HG02623 (cell line): ENCODE data around the gene S100A5.

Source experiments
- ATAC-seq: cut with Tn5 transposase; IDR thresholded peaks from one replicate; pipeline ENCODE4 v1.9.1; 2021; ENCODE audit warnings: moderate library complexity; ENCODE audit not compliant: unreplicated experiment

The S100A5 gene

DNA sequence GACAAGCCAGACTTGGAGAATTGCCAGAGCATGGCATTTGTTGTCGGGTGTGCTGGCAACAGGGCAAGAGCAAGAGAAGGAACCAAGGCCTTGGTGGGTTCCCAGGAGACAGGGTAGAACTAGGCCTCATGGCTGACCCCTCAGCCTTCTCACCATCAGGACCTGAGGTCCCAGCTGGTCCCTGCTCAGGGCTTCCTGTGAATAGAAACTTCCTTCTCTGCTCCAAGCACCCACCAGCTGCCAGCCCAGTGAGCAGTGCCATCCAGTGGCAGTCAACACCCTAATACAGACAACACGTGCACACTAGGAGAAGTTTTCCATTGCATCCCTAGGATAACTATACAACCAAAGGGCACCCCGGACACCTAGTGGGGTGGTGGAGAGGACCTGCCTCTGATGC, 27.7 kb downstream of the S100A5 start:
- ATAC-seq = no peak

DNA sequence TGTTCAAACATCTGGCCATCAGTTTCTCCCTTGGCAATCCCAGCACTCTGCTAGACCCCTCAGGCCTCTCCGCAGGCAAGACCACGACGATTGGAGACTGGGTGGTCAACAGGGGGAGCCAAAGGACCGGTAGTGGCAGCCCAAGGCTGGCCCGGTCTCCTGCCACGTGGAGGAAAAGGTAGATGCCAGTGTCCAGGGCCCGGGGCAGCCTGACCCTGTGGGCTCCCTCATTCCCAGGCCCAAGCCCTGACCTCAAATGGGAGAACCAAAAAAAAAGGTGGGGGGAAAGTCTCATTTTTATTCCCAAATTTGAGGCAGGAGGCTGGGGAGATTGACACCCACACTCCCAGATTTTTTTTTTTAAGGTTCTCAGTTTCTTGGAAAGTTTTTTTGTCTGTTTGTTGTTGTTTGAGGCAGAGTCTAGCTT, 29.7 kb downstream of the S100A5 start:
- no peak for ATAC-seq

DNA sequence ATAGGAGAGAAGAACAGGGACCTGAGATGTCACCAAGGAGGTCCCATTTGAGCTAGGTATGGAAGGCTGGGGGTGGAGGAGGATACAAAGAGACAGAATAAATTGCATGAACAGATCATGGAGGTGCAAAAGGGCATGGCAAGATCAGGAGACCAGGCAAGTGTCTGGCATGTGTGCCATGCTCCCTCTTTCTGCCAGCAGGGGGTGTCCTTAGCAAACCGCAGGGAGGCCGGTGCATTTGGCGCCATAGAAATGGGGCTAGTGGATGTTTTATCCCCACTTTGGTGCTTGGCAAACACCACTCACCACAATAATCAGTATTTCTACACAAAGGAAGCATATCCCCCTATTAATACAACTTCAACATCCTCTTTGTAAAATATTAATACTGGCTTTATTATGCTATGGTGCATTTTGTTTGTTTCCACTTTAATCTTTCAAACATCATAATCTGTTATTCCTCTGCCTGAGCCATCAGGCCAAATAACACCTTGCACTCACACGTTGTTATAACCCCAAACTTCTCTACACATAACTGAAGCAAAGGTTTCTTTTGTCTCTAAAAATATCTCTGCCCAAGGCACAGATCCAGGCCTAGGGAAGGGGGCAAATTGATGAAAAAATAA, 30.9 kb downstream of the S100A5 start:
- ATAC-seq = no peak

DNA sequence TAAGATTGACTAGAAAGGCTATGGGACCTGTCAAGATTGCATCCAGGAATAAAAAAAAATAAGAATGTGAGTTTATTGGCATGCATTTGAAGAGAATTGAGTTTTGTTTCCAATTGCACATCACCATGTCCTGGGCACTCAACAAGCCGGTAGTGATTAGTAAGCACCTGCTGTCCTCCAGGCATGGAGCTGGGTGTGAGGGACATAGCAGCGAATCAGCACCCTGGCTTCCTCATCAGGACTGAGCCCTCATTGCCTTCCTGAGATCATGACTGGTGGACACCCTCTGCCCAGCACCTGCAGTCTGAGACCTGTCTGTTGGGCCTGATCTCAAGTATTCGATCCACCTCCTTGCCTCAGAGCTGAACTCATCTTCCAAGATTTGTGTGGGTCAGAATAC, 31.7 kb downstream of the S100A5 start:
- ATAC-seq = no peak

- ATAC-seq = no peak
Observed at GRCh38 chr1:153507926-153508583, 32.7 kb downstream of the S100A5 start.

DNA sequence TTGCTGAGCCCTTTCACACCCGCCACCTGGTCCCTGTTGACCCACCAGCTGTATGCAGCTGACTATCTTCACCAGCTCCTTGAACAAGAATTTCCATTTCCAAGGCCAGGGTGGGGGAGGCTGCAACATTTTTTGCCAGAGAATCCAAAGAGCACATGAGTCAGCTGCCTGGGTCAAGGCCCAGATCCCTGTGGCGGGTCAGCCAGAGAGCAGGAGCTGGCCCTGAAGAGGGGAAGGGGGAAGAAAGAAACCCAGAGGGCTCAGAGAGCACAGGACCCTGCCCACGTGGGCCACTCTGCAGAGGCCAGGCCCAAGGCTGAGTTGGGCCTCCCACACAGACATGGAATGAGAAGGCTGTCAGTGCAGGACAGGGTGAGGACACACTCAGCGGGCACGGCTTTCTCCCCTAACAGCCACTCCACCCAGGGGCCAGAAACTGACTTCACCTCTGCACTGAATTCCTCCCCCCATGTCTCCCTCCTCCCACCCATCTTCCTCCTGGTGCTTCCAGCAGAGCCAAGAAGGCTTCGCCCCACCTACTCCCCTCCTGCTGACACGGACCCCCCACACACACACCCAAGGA, 33.8 kb downstream of the S100A5 start:
- no peak for ATAC-seq

GRCh38 chr1:153506386-153506785, 34.3 kb downstream of the S100A5 start:
- no peak for ATAC-seq

- no peak for ATAC-seq
Observed at GRCh38 chr1:153505576-153505975, 35.2 kb downstream of the S100A5 start.

GRCh38 chr1:153503766-153504165, 37.0 kb downstream of the S100A5 start:
- no peak for ATAC-seq

DNA sequence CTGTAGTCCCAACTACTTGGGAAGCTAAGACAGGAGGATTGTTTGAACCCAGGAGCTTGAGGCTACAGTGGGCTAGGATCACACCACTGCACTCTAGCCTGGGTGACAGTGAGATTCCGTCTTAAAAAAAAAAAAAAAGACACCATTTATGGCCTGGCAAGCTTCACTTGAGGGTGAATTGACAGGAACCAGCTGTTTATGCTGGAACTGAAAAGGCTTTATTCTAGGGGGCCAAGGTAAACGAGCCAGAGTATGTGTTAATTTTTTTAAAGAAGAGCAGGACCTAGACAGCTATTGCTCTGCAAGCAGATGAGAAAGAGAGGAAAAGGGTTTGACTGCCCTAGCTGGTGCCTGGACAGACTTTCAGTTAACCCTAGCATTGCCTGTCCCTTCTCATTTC, 42.0 kb downstream of the S100A5 start:
- no peak for ATAC-seq

DNA sequence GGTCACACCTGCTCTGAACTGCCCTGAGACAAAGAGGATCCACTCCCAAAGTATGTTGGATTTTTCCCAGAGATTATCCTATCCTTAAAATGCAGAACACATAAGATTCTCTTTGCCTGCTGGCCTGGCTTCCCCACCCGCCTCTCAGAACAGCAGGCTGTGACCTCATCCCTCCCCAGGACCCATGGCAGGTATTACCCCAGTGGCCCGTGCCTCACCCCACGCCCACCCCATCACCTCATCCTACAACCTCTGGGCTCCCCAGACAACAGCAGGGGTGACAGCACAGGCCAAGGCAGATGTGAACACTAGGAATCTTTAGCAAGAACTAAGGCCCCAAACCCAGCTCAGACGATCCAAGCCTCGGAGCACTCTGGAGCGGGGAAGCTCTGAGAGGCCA, 45.2 kb downstream of the S100A5 start:
- no peak for ATAC-seq

DNA sequence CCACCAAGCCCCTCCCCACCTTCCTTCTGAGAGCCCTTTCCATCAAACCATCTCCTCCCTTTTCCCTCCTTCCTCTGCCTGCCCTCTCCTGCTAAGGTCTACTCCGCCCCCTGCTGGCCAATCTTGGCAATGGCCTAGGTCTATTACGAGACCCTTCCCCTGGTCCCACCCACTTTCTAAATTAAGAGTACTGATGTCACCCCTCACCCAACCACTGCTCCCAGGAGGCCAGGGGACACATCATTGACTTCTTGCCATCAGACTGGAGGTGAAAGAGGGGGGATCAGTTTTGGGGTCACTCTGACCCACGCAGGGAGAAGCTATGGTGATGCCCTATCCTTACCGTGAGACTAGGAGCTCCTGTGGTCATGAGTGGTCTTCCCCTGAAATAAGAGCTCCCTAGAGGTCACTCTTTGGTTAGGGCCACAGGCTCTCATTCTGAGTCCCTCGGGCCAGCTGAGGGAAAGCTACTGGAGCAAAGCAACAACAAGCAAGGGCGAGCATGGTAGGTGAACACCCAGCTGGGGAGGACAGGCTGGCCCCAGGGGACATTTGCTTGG, 45.7 kb downstream of the S100A5 start:
- no peak for ATAC-seq

GRCh38 chr1:153493343-153493960, 47.3 kb downstream of the S100A5 start:
- no peak for ATAC-seq

- no peak for ATAC-seq
Observed at GRCh38 chr1:153490272-153491051, 50.3 kb downstream of the S100A5 start.

GRCh38 chr1:153488731-153489130, 52.0 kb downstream of the S100A5 start:
- no peak for ATAC-seq

GRCh38 chr1:153487707-153488106, 53.0 kb downstream of the S100A5 start:
- no peak for ATAC-seq
